Head of caudate nucleus (tissue), 42 donors: ENCODE results near the gene DMKN.

Experiments
- DNase-seq, 42 donors: peaks; one replicate each; pipeline versions ENCODE4 v3.0.0 to v3.0.0-alpha.2; 2020 to 2021; ENCODE audit warnings: mixed read lengths in 7 of 42
- intact Hi-C: fragments of 100-400 bp; cut with DNase I; formaldehyde crosslinking; loops from one replicate; pipeline ENCODE4 v1.15.0; 2022

The DMKN gene

DNA sequence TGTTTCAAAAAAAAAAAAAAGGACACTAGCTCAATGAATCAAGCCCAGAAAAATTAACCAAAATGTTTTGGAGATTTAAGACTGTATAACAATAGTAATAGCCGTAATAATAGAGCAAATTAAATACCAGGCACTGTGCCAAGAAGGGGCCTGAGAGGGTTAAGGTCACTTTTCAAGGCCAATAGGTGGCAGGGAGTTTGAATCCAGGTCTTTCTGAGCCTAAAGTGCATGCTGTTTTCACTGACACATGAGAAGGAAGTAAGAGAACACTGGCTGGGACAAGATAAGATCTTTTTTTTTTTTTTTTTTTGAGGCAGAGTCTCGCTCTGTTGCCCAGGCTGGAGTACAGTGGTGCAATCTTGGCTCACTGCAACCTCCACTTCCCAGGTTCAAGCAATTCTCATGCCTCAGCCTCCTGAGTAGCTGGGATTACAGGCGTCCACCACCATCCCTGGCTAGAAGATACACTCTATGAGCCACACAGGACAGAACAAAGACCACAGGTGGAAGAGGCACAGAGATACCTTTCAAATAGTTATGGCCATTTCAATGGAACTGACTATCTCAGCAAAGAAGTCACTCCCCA, 57.7 kb downstream of the DMKN start:
- no peak for DNase-seq
- intact Hi-C loops: no loop called here

DNA sequence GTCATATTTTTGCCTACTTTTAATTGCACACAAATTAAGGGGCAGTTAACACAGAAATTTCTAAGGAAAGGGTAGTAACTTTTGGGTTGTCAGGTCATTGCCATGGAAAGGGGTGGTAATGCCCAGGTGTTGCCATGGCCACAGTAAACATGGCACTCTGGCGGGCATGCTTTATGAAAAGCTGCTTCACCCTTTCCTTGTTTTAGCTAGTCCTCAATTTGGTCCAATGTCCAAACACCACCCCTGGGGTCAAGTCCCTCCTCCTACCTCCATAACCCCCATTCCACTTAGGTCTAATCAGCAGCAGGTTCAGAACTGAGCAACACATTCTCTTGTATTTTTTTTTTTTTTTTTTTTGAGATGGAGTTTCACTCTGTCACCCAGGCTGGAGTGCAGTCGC, 58.8 kb downstream of the DMKN start:
- no peak for DNase-seq
- intact Hi-C loops: no loop called here

GRCh38 chr19:35451338-35452096, 61.9 kb downstream of the DMKN start:
- DNase-seq: no peak
- intact Hi-C loops: no loop called here

DNA sequence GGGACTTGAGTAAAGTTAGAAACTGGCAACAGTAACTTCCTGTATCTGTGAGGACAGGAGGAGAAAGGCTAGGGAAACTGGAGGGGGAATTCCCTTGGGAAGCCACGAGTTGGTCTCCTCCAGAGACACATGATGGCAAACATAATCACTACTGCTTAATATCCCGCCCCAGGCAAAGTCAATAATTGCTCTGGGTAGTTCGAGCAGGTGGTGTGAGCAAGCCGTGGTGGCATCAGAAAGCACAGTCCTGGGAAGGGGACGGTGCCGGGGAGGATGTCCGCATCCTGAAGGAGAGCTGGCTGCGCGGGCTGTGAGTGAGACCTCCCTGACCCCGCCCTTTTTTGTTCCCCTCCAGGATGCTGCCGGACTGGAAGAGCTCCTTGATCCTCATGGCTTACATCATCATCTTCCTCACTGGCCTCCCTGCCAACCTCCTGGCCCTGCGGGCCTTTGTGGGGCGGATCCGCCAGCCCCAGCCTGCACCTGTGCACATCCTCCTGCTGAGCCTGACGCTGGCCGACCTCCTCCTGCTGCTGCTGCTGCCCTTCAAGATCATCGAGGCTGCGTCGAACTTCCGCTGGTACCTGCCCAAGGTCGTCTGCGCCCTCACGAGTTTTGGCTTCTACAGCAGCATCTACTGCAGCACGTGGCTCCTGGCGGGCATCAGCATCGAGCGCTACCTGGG, 63.9 kb downstream of the DMKN start:
- no peak for DNase-seq
- intact Hi-C loops: no loop called here

DNA sequence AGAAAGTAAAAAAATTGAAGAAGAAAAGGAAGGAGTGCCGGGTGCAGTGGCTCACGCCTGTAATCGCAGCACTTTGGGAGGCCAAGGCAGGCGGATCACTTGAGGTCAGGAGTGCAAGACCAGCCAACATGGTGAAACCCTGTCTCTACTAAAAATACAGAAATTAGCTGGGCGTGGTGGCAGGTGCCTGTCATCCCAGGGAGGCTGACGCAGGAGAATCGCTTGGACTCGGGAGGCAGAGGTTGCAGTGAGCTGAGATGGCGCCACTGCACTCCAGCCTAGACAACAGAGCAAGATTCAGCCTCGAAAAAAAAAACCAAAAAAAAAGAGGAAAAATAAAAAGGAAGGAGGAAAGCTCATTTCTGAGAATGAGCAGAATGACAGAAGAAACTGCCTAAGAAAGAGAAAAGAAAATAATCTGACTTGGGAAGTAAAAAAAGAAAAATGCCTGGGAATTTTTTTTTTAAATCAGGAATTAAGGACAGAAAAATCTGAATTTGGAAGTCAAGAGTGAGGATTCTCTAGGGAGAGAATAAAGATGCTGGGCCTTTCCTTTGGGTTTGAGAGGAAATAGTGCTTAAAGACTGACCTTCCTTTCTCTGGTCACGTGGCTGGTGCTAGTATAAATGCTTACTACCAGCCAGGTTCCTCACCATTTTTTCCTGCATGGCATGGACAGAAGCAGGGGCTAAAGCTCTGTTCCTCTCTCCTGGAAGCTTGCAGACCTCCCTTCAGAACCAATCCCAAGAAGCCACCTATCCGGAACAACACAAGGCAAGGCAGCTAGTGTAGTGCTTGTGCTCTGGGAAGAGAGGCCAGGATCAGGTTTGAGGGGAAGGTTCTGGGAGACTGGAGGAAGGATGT, 65.6 kb downstream of the DMKN start, which contains the start of gene FFAR2:
TSS of gene FFAR2 (plus strand) at position 652 of the 864 bp plus-strand sequence. CDS start 1,458 bp downstream, outside the sequence.
- intact Hi-C loops: no loop called here
- no peak for DNase-seq
